ENCODE results near the gene INTS12. TPM values are rescaled to one million over a fixed set of nuclear protein-coding genes. Genes with fewer than 3 reads are reported as not detected.

INTS12 gene, protein sequence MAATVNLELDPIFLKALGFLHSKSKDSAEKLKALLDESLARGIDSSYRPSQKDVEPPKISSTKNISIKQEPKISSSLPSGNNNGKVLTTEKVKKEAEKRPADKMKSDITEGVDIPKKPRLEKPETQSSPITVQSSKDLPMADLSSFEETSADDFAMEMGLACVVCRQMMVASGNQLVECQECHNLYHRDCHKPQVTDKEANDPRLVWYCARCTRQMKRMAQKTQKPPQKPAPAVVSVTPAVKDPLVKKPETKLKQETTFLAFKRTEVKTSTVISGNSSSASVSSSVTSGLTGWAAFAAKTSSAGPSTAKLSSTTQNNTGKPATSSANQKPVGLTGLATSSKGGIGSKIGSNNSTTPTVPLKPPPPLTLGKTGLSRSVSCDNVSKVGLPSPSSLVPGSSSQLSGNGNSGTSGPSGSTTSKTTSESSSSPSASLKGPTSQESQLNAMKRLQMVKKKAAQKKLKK
- polyA plus RNA-seq (2013): 26.4 TPM

DNA sequence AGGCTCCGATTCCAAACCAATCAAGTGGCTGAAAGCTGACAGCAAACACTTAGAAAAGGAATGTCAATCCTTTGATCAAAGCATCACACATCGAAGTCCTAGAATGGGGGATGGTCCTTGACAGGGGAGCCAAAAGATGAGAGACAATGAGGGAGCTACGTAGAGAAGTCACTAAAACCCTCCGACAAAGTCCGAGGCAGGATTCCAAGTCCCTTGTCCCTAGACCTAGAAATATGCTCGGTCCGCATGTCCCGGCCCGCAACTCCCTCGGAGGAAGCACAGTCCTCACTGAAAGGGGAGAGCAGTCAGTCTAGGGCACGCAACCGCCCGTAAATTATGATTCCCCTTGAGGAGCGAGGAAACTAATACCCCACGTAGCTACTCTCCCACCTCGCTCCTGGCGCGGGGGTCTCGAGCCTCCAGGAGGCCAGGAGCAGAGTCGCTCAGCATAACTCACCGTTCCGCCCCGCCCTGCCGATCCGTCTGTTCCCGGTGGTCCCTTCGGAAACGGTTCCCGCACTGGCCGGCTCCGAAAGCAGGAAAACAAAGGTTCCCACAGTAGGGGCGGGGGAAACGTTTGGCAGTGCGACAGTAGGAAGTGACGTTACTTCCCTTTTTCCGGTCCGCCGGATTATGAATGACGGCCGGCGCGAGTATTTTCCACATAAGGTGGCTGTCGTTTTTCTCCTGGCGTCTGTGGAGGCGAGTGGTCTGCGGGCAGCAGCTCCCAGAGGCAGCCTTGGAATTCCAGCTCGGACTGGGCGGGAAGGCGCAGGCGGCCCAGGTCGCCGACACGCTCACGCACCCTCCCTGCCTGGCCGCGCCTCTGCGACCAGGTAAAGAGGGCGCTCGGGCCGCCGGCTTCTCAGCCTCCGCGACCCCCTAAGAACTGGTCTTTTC lies at the start of gene INTS12, which contains the start of gene GSTCD:
TSS of gene INTS12 (minus strand) at position 509 of the 900 bp plus-strand sequence. CDS start 8,684 bp downstream, outside the sequence.
TSS of gene GSTCD (plus strand) at position 604 of the 900 bp plus-strand sequence. CDS start 8,830 bp downstream, outside the sequence.
- ChIA-PET CTCF (interaction anchor here (1.0 kb wide), 1 partner anchor 697 kb away, joined by 3 read pairs; no protein-coding TSS in a partner anchor), POLR2A (no interaction called here)
- Histone ChIP-seq H3K27ac (ENCODE audit: insufficient read depth in 1 of 2, low read depth in 1 of 2, low read length in 2 of 2, poor library complexity in 1 of 2, severe bottlenecking in 2 of 2) (peak within 1 kb of the TSS; percentile 79 to 92), H3K36me3 (ENCODE audit: control insufficient read depth in 4 of 4, insufficient read depth in 4 of 4, low read length in 3 of 4) (peaks cover 0 to 9% (median 2%) of the 10 kb centered on the region in 4 experiments), H3K4me1 (ENCODE audit: control extremely low read depth in 1 of 4, control insufficient read depth in 4 of 4, insufficient read depth in 4 of 4, low read length in 3 of 4) (peaks cover 8 to 23% (median 18%) of the 10 kb centered on the region in 4 experiments), H3K9me3 (ENCODE audit: control extremely low read depth in 1 of 5, control insufficient read depth in 4 of 5, insufficient read depth in 2 of 5, low read depth in 1 of 5, low read length in 4 of 5) (no peaks in the 10 kb centered on the region), H3K27me3 (replicated peaks in 2 of 5; ENCODE audit: control insufficient read depth in 4 of 5, insufficient read depth in 5 of 5, low read length in 4 of 5) (no peaks in the 10 kb centered on the region), H3K4me3 (ENCODE audit: control insufficient read depth in 1 of 7, extremely low read depth in 1 of 7, insufficient read depth in 4 of 7, low read depth in 2 of 7, low read length in 6 of 7) (peak within 1 kb of the TSS; percentile 87 to 98 (median 96))
- 0% methylated on average over 50 of the region's 63 CpGs for WGBS (ENCODE audit: insufficient coverage)
- peak; percentile 95 for DNase-seq

DNA sequence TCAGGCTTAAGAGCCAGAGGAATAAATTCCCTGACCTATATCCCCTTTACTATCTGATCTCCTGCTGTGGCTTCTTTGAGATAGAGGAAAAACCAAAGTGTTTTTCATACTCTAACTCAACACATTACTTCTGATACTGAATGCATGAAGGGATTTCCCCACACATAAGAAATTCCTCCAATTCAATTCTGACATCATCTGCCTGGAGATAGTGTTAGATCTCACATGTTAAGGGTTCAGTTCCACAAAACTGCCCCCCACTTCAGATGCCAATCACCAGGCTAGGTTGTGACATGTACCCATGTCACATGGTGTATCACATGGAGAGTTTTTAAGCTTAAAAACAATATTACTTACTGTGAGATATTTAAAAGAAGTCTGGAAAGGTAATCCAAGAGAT lies 46.9 kb upstream of the INTS12 start:
- no peak for DNase-seq
- POLR2A ChIA-PET: no interaction called here
- CTCF ChIA-PET: no interaction called here

DNA sequence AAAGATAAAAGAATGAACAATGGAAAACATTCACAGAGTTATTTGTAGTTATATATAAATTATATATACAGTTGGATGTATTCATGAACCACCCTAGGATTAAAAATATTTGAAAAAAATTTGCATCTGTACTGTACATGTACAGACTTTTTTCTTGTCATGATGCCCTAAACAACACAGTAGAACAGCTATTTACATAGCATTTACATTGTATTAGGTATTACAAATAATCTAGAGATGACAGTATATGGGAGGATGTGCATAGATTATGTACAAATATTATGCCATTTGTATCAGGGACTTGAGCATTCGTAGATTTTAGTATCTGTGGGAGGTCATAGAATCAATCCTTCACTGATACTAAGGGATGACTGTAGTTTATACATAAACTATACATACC lies 44.9 kb upstream of the INTS12 start:
- ChIA-PET POLR2A (no interaction called here), CTCF (no interaction called here)
- no peaks in the 10 kb centered on the region for H3K4me1 ChIP-seq (ENCODE audit: control extremely low read depth in 1 of 4, control insufficient read depth in 4 of 4, insufficient read depth in 4 of 4, low read length in 3 of 4)
- H3K36me3 ChIP-seq (ENCODE audit: control insufficient read depth in 4 of 4, insufficient read depth in 4 of 4, low read length in 3 of 4): no peaks in the 10 kb centered on the region
- H3K27me3 ChIP-seq (replicated peaks in 2 of 5; ENCODE audit: control insufficient read depth in 4 of 5, insufficient read depth in 5 of 5, low read length in 4 of 5): no peaks in the 10 kb centered on the region
- H3K27ac ChIP-seq (ENCODE audit: insufficient read depth in 1 of 2, low read depth in 1 of 2, low read length in 2 of 2, poor library complexity in 1 of 2, severe bottlenecking in 2 of 2): no peak overlapping the region
- no peaks in the 10 kb centered on the region for H3K9me3 ChIP-seq (ENCODE audit: control extremely low read depth in 1 of 5, control insufficient read depth in 4 of 5, insufficient read depth in 2 of 5, low read depth in 1 of 5, low read length in 4 of 5)
- no CpG with 5 or more reads among the region's 1 CpG for WGBS (ENCODE audit: insufficient coverage)
- DNase-seq: no peak
- no peak overlapping the region for H3K4me3 ChIP-seq (ENCODE audit: control insufficient read depth in 1 of 7, extremely low read depth in 1 of 7, insufficient read depth in 4 of 7, low read depth in 2 of 7, low read length in 6 of 7)

More for the DNA sequence above, 46.9 kb upstream of the INTS12 start:
- Histone ChIP-seq H3K4me3 (ENCODE audit: control insufficient read depth in 1 of 7, extremely low read depth in 1 of 7, insufficient read depth in 4 of 7, low read depth in 2 of 7, low read length in 6 of 7) (no peak overlapping the region), H3K27ac (ENCODE audit: insufficient read depth in 1 of 2, low read depth in 1 of 2, low read length in 2 of 2, poor library complexity in 1 of 2, severe bottlenecking in 2 of 2) (no peak overlapping the region), H3K36me3 (ENCODE audit: control insufficient read depth in 4 of 4, insufficient read depth in 4 of 4, low read length in 3 of 4) (no peaks in the 10 kb centered on the region), H3K9me3 (ENCODE audit: control extremely low read depth in 1 of 5, control insufficient read depth in 4 of 5, insufficient read depth in 2 of 5, low read depth in 1 of 5, low read length in 4 of 5) (no peaks in the 10 kb centered on the region), H3K4me1 (ENCODE audit: control extremely low read depth in 1 of 4, control insufficient read depth in 4 of 4, insufficient read depth in 4 of 4, low read length in 3 of 4) (no peaks in the 10 kb centered on the region), H3K27me3 (replicated peaks in 2 of 5; ENCODE audit: control insufficient read depth in 4 of 5, insufficient read depth in 5 of 5, low read length in 4 of 5) (no peaks in the 10 kb centered on the region)

DNA sequence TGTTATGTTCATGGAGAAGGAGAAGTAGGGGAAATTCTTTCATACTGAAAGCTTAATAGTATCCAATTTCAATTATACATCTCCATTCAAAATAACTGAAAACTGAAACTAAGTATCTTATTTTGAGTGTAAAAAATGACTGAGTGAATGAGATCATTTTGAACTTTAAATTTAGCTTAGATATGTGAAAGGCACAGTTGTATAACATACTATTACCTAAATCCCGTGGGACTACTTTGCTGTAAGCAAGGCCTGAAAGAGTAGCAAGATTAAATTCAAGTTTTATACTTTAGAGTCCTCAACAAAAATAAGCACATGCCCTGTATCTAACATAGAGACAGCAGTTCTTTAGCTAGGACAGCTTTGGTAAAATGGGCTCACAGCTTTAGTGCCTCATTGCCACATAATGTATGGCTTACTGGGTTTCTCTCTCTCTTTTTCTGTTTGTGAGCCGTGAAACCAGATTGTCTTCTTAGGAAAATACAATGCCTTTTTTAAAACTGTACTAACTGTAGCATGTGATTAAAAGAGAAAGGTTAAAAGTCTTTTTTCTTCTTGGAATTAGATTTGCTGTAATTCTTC lies 43.3 kb upstream of the INTS12 start:
- Histone ChIP-seq H3K36me3 (ENCODE audit: control insufficient read depth in 4 of 4, insufficient read depth in 4 of 4, low read length in 3 of 4) (peaks cover 0 to 5% (median 0%) of the 10 kb centered on the region in 4 experiments), H3K4me1 (ENCODE audit: control extremely low read depth in 1 of 4, control insufficient read depth in 4 of 4, insufficient read depth in 4 of 4, low read length in 3 of 4) (no peaks in the 10 kb centered on the region), H3K27ac (ENCODE audit: insufficient read depth in 1 of 2, low read depth in 1 of 2, low read length in 2 of 2, poor library complexity in 1 of 2, severe bottlenecking in 2 of 2) (no peak overlapping the region), H3K4me3 (ENCODE audit: control insufficient read depth in 1 of 7, extremely low read depth in 1 of 7, insufficient read depth in 4 of 7, low read depth in 2 of 7, low read length in 6 of 7) (no peak overlapping the region), H3K27me3 (replicated peaks in 2 of 5; ENCODE audit: control insufficient read depth in 4 of 5, insufficient read depth in 5 of 5, low read length in 4 of 5) (no peaks in the 10 kb centered on the region), H3K9me3 (ENCODE audit: control extremely low read depth in 1 of 5, control insufficient read depth in 4 of 5, insufficient read depth in 2 of 5, low read depth in 1 of 5, low read length in 4 of 5) (no peaks in the 10 kb centered on the region)
- ChIA-PET CTCF (interaction anchor here (1.1 kb wide), 1 partner anchor 9 kb away, joined by 3 read pairs; no protein-coding TSS in a partner anchor), POLR2A (no interaction called here)
- no peak for DNase-seq
- no CpG with 5 or more reads among the region's 2 CpGs for WGBS (ENCODE audit: insufficient coverage)

DNA sequence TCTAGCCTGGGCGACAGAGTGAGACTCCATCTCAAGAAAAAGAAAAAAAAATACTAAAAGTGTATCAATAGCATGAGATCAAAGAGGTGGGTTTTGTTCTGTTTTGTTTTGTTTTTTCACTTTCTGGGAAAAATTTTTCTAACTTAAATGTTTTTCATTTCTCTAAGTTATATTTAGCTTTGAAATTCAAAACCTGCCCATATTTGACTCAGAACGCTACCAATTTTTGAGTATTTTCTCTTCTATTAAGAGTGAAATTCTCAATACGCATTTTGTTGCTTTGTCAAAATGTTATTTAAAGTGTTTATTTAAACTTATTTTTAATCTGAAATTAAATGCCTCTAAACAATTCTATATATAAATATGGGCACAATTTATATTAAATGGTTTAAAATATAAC lies 39.7 kb upstream of the INTS12 start:
- Histone ChIP-seq H3K27me3 (replicated peaks in 2 of 5; ENCODE audit: control insufficient read depth in 4 of 5, insufficient read depth in 5 of 5, low read length in 4 of 5) (no peaks in the 10 kb centered on the region), H3K4me3 (ENCODE audit: control insufficient read depth in 1 of 7, extremely low read depth in 1 of 7, insufficient read depth in 4 of 7, low read depth in 2 of 7, low read length in 6 of 7) (no peak overlapping the region), H3K9me3 (ENCODE audit: control extremely low read depth in 1 of 5, control insufficient read depth in 4 of 5, insufficient read depth in 2 of 5, low read depth in 1 of 5, low read length in 4 of 5) (no peaks in the 10 kb centered on the region), H3K27ac (ENCODE audit: insufficient read depth in 1 of 2, low read depth in 1 of 2, low read length in 2 of 2, poor library complexity in 1 of 2, severe bottlenecking in 2 of 2) (no peak overlapping the region), H3K36me3 (ENCODE audit: control insufficient read depth in 4 of 4, insufficient read depth in 4 of 4, low read length in 3 of 4) (peaks cover 0 to 5% (median 0%) of the 10 kb centered on the region in 4 experiments), H3K4me1 (ENCODE audit: control extremely low read depth in 1 of 4, control insufficient read depth in 4 of 4, insufficient read depth in 4 of 4, low read length in 3 of 4) (no peaks in the 10 kb centered on the region)
- WGBS (ENCODE audit: insufficient coverage): no CpG with 5 or more reads among the region's 3 CpGs
- CTCF ChIA-PET: no interaction called here
- POLR2A ChIA-PET: no interaction called here
- DNase-seq: no peak

DNA sequence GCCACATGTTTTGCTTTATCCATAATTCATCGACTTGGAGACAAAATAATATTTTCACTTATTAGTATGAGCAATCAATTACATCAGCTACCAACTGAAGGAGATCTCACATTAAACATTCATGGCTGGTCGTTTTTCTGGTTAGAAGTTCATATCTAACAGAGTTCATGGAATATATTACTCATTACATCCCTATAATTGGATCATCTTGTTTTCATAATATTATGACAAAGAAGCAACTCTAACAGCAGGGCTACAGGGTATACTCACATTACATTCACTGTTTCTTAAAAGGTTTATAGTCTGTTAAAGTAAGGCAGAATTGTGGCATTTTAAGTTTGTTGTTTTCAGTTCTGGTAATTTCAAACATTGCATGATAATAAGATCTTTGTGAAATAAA lies 33.1 kb upstream of the INTS12 start:
- CTCF ChIA-PET: no interaction called here
- DNase-seq: no peak
- Histone ChIP-seq H3K36me3 (ENCODE audit: control insufficient read depth in 4 of 4, insufficient read depth in 4 of 4, low read length in 3 of 4) (peaks cover 0 to 16% (median 6%) of the 10 kb centered on the region in 4 experiments), H3K4me3 (ENCODE audit: control insufficient read depth in 1 of 7, extremely low read depth in 1 of 7, insufficient read depth in 4 of 7, low read depth in 2 of 7, low read length in 6 of 7) (no peak overlapping the region), H3K27ac (ENCODE audit: insufficient read depth in 1 of 2, low read depth in 1 of 2, low read length in 2 of 2, poor library complexity in 1 of 2, severe bottlenecking in 2 of 2) (no peak overlapping the region), H3K4me1 (ENCODE audit: control extremely low read depth in 1 of 4, control insufficient read depth in 4 of 4, insufficient read depth in 4 of 4, low read length in 3 of 4) (no peaks in the 10 kb centered on the region), H3K9me3 (ENCODE audit: control extremely low read depth in 1 of 5, control insufficient read depth in 4 of 5, insufficient read depth in 2 of 5, low read depth in 1 of 5, low read length in 4 of 5) (peaks cover 5 to 16% (median 6%) of the 10 kb centered on the region in 5 experiments), H3K27me3 (replicated peaks in 2 of 5; ENCODE audit: control insufficient read depth in 4 of 5, insufficient read depth in 5 of 5, low read length in 4 of 5) (no peaks in the 10 kb centered on the region)
- WGBS (ENCODE audit: insufficient coverage): no CpG with 5 or more reads among the region's 2 CpGs
- POLR2A ChIA-PET: no interaction called here
